Neural cell (in vitro differentiated cells): ENCODE data around the gene DMC1. TPM values are rescaled to one million over a fixed set of nuclear protein-coding genes. Genes with fewer than 3 reads are reported as not detected.

ENCODE experiments used
- H2AFZ ChIP-seq: fragments of 200-600, 300-800 bp; sonication (generic), shearing (Covaris generic); 2 replicates; pipeline ENCODE4 v1.6.0; 2014; ENCODE audit warnings: low read depth, mild to moderate bottlenecking, antibody characterized with exemption, low read length, moderate library complexity
- H3F3A ChIP-seq: fragments of 200-600 bp; shearing (Covaris generic); 2 replicates; pipeline ENCODE4 v1.6.1; 2016; ENCODE audit warnings: mild to moderate bottlenecking, moderate library complexity, mixed read lengths, antibody characterized with exemption, low read length; ENCODE audit not compliant: insufficient read depth, poor library complexity, severe bottlenecking
- H3K27ac ChIP-seq: fragments of 200-600, 300-800 bp; sonication (generic), shearing (Covaris generic); 2 replicates; pipeline ENCODE4 v1.5.1; 2014; ENCODE audit warnings: mild to moderate bottlenecking, low read length, moderate library complexity
- H3K27me3 ChIP-seq: fragments of 300-800, 200-600 bp; sonication (generic), shearing (Covaris generic); 2 replicates; pipeline ENCODE4 v1.6.0; 2014; ENCODE audit warnings: mild to moderate bottlenecking, low read depth, low read length, moderate library complexity; ENCODE audit not compliant: insufficient read depth
- H3K36me3 ChIP-seq: fragments of 300-800, 200-600 bp; sonication (generic), shearing (Covaris generic); 2 replicates; pipeline ENCODE4 v1.5.1; 2014; ENCODE audit warnings: mild to moderate bottlenecking, antibody characterized with exemption, low read length, moderate library complexity; ENCODE audit not compliant: insufficient read depth
- H3K4me2 ChIP-seq: fragments of 300-800, 200-600 bp; sonication (generic), shearing (Covaris generic); 2 replicates; pipeline ENCODE4 v1.6.0; 2014; ENCODE audit warnings: mild to moderate bottlenecking, low read length
- H3K4me3 ChIP-seq: fragments of 300-800, 200-600 bp; sonication (generic), shearing (Covaris generic); 2 replicates; pipeline ENCODE4 v1.5.1; 2014; ENCODE audit warnings: mild to moderate bottlenecking, low read length, moderate library complexity
- H3K79me2 ChIP-seq: fragments of 200-600 bp; shearing (Covaris generic); replicated peaks from 2 replicates; pipeline ENCODE4 v1.6.0; 2014; ENCODE audit warnings: mild to moderate bottlenecking, low read length, moderate library complexity; ENCODE audit not compliant: insufficient read depth
- H3K9ac ChIP-seq: fragments of 300-800, 200-600 bp; sonication (generic), shearing (Covaris generic); 2 replicates; pipeline ENCODE4 v1.6.1; 2016; ENCODE audit warnings: mild to moderate bottlenecking, low read length, mixed read lengths
- H3K9me2 ChIP-seq: fragments of 200-600 bp; shearing (Covaris generic); 2 replicates; pipeline ENCODE4 v1.6.1; 2016; ENCODE audit warnings: mild to moderate bottlenecking, low read length, mixed read lengths; ENCODE audit not compliant: insufficient read depth
- H3K9me3 ChIP-seq: fragments of 200-600, 300-800 bp; sonication (generic), shearing (Covaris generic); 2 replicates; pipeline ENCODE4 v1.6.1; 2016; ENCODE audit warnings: mild to moderate bottlenecking, mixed run types, low read length, moderate library complexity, mixed read lengths
- H4K20me1 ChIP-seq: fragments of 200-600 bp; shearing (Covaris generic); 2 replicates; pipeline ENCODE4 v1.6.1; 2016; ENCODE audit warnings: mild to moderate bottlenecking, mixed run types; ENCODE audit not compliant: insufficient read depth
- CTCF ChIP-seq: fragments of 450-650 bp; IDR thresholded peaks from 2 replicates; pipeline ENCODE4 v1.5.1; 2014; ENCODE audit warnings: antibody characterized with exemption, mild to moderate bottlenecking, moderate library complexity; ENCODE audit not compliant: poor library complexity, severe bottlenecking
- EP300 ChIP-seq: fragments of 450-650 bp; conservative IDR thresholded peaks from 2 replicates; pipeline ENCODE4 v1.6.1; 2014; ENCODE audit warnings: antibody characterized with exemption, mild to moderate bottlenecking, moderate library complexity; ENCODE audit not compliant: poor library complexity, severe bottlenecking
- EZH2 ChIP-seq: fragments of 200-600, 300-800 bp; shearing (Covaris generic), sonication (generic); IDR thresholded peaks from 2 replicates; pipeline ENCODE4 v1.6.1; 2014; ENCODE audit warnings: antibody characterized with exemption, low read length, borderline replicate concordance, mild to moderate bottlenecking; ENCODE audit not compliant: insufficient read depth, poor library complexity, severe bottlenecking
- MXI1 ChIP-seq: fragments of 450-650 bp; conservative IDR thresholded peaks from 2 replicates; pipeline ENCODE4 v1.6.1; 2014; ENCODE audit warnings: antibody characterized with exemption, mild to moderate bottlenecking; ENCODE audit not compliant: poor library complexity, severe bottlenecking
- POLR2AphosphoS5 ChIP-seq: IDR thresholded peaks from 2 replicates; pipeline ENCODE4 v1.6.1; 2012
- RAD21 ChIP-seq: fragments of 450-650 bp; conservative IDR thresholded peaks from 2 replicates; pipeline ENCODE4 v1.6.1; 2014; ENCODE audit warnings: antibody characterized with exemption, mild to moderate bottlenecking, moderate library complexity
- REST ChIP-seq: IDR thresholded peaks from 2 replicates; pipeline ENCODE4 v1.6.1; 2012; ENCODE audit warnings: borderline replicate concordance
- SMC3 ChIP-seq: fragments of 450-650 bp; conservative IDR thresholded peaks from 2 replicates; pipeline ENCODE4 v1.6.1; 2014; ENCODE audit warnings: antibody characterized with exemption, mild to moderate bottlenecking, moderate library complexity; ENCODE audit not compliant: poor library complexity
- TAF1 ChIP-seq: IDR thresholded peaks from 2 replicates; pipeline ENCODE4 v1.6.1; 2012; ENCODE audit warnings: low read depth
- polyA plus RNA-seq: library from polyadenylated mRNA; depleted of rRNA; stranded (reverse); fragments of >200 nt; gene quantifications from 2 replicates; pipeline ENCODE4 v1.2.3, GENCODE V29; 2014

The DMC1 gene
- polyA plus RNA-seq, 1 donor from 2014 or later: not detected

DNA sequence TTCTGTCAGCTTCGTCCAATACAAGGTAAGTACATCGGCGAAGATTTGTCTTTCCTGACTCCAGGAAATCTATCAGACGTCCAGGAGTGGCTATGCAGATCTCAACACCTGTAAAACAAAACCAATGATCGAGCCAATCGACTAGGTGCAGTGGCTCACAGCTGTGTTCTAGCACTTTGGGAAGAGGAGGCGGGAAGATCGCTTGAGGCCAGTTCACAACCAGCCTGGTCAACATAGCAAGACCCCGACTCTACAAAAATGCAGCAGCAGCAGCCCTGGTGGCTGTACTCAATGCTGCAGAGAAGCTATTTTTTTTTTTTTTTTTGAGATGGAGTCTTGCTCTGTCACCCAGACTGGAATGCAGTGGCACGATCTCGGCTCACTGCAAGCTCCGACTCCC is 75.0 kb downstream of the DMC1 start (continued):
- no peak for TF ChIP-seq EP300
- TF ChIP-seq RAD21: no peak
- TF ChIP-seq POLR2AphosphoS5: no peak

DNA sequence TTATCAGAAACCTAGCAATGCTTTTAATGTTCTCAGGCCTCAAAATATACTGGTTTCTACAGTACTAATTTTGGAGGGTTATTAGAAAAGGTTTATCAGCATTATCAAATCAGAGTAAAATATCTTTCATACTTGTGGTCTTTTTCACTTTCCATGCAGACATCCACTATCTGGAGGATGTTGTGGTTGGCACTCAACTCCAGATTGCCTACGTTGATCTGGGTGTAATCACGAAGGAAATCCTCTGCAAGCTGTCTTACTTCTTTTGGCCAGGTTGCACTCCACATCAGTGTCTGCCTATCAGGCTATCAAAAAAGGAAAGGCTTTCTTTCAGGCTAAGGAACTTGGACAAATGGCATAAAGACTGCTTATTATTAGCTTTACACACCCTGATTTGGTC is 75.5 kb downstream of the DMC1 start:
- no peak for TF ChIP-seq EP300
- no peak for TF ChIP-seq EZH2
- no peak for TF ChIP-seq RAD21
- no peak for TF ChIP-seq SMC3
- TF ChIP-seq POLR2AphosphoS5: no peak
- no peak for TF ChIP-seq REST
- no peak for TF ChIP-seq MXI1
- TF ChIP-seq CTCF: no peak
- TF ChIP-seq TAF1: no peak
- H3K4me3 ChIP-seq: no peak overlapping the region
- no peaks in the 10 kb centered on the region for H3K27me3 ChIP-seq
- no peak overlapping the region for H2AFZ ChIP-seq
- H3K9ac ChIP-seq: no peak overlapping the region
- H3K79me2 ChIP-seq: peaks cover 41% of the 10 kb centered on the region
- no peaks in the 10 kb centered on the region for H3K9me3 ChIP-seq
- H3F3A ChIP-seq: no peaks in the 10 kb centered on the region
- peaks cover 21% of the 10 kb centered on the region for H3K36me3 ChIP-seq
- peaks cover 6% of the 10 kb centered on the region for H4K20me1 ChIP-seq
- no peaks in the 10 kb centered on the region for H3K9me2 ChIP-seq
- H3K4me2 ChIP-seq: no peak overlapping the region
- no peak overlapping the region for H3K27ac ChIP-seq

- Histone ChIP-seq H3K79me2 (peaks cover 29% of the 10 kb centered on the region), H3K9ac (no peak overlapping the region), H4K20me1 (peaks cover 14% of the 10 kb centered on the region), H3K27ac (no peak overlapping the region), H3K36me3 (peaks cover 21% of the 10 kb centered on the region), H3K9me3 (no peaks in the 10 kb centered on the region), H3K9me2 (no peaks in the 10 kb centered on the region), H3K4me2 (no peak overlapping the region), H3K27me3 (no peaks in the 10 kb centered on the region), H3F3A (no peaks in the 10 kb centered on the region), H3K4me3 (no peak overlapping the region), H2AFZ (no peak overlapping the region)
- no peak for TF ChIP-seq CTCF
- no peak for TF ChIP-seq SMC3
- TF ChIP-seq MXI1: no peak
- TF ChIP-seq EZH2: no peak
- no peak for TF ChIP-seq REST
- TF ChIP-seq TAF1: no peak
- TF ChIP-seq RAD21: no peak
- no peak for TF ChIP-seq POLR2AphosphoS5
- no peak for TF ChIP-seq EP300
Measured at GRCh38 chr22:38491707-38492348, 78.2 kb downstream of the DMC1 start.
